Activated CD8-positive, alpha-beta memory T cell treated with anti-CD3 and anti-CD28 coated beads for 1 hour (primary cell): Measurements from ENCODE around the gene C9orf50.
A peak's percentile ranks its signal among the peaks of the same experiment; 100 is the strongest.
"Not testable (repeated sequence)": the region's sequence is repeated elsewhere in the genome, so short reads cannot be mapped to it uniquely, and the experiment has no call there.

Source experiments
- DNase-seq, 2 donors: peaks; one replicate each; pipeline ENCODE4 v3.0.0-alpha.2; 2020; ENCODE audit warnings: low read depth in 1 of 2; ENCODE audit errors: extremely low read depth in 1 of 2

The C9orf50 gene

GRCh38 chr9:129620669-129621295, at the start of gene C9orf50:
C9orf50 (minus strand) TSS chr9:129621101; CDS start chr9:129620574, 527 bp downstream.
- no peak for DNase-seq

GRCh38 chr9:129669946-129670345, 49.0 kb upstream of the C9orf50 start:
- no peak for DNase-seq

DNA sequence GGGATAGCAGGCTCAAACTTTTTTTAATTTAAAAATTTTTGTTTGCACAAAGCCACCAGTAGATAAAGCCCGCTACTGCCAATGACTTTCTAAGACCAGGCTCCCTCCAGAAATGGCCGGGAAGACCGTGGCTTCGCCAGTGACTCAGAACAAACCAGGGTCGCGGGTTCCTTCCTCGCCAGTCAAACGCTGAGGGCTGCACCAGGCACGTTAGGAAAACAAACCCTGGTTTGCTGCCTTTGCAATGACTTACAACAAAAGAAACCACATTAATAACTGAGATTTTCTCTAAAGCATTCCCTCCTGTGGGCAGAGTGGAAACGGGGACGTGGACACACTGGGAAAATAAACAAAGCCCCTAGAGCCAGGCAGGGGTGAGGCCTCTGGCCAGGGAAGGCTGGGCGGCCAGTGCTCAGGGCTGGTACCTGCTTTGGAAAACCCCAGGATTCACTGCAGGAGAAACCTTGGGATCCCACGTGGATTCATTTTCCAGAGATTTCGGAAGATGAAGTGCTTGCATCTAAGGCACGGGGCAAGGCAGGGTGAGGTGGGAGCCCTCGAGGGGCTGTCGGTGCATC, 48.3 kb upstream of the C9orf50 start:
- no peak for DNase-seq

GRCh38 chr9:129667850-129668249, 46.9 kb upstream of the C9orf50 start:
- no peak for DNase-seq

GRCh38 chr9:129667378-129667777, 46.5 kb upstream of the C9orf50 start:
- DNase-seq: no peak

DNA sequence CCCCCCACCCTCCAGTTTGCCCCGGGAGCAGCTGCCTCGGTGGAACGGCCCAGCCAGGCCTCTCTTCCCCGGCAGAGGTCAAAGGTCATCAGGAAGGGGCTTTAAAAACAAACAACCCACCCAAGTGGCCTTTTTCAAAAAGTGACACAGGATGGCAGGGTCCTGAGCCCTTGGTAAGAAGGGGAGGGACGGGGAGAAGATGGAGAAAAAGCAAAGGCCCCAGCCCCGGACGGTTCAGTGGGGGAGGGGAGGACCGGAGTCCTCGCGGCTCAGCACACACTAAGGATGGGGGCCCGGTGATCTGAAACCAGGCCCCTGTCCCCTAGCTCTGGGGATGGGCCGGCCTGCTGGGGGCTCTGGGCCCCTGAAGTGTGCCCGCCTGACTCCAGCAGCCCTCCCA, 45.7 kb upstream of the C9orf50 start:
- DNase-seq: no peak

- no peak for DNase-seq
These were observed 45.1 kb upstream of the C9orf50 start for GRCh38 chr9:129665814-129666520.

DNA sequence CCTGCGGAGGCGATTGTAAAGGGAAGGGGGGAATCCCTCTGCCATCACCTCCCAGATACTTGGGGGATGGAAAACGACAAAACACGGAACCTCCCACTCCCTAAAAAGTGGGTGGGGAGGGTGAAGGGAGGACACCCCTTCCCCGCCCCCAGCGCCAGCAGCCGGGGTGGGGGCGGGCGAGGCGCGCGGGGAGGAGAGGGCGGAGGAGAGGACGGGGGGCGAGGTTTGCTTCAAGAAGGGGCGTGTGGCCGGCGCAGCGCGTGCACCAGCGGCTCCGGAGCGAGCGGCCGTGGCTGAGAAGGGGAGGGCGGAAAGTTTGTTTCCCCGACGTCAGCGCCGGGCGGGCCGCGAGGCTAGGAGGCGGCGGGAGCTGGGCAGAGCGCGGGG, 44.5 kb upstream of the C9orf50 start, which contains the start of gene PRRX2:
Gene PRRX2 (plus strand): TSS at position 259 of the 387 bp plus-strand sequence. CDS start 221 bp downstream, outside the sequence.
- peak in 1 of 2 donors; percentile 19 for DNase-seq

- DNase-seq: no peak
These were observed 44.0 kb upstream of the C9orf50 start for GRCh38 chr9:129664746-129665388.

GRCh38 chr9:129662239-129662638, 41.3 kb upstream of the C9orf50 start:
- not testable (repeated sequence) for DNase-seq

- no peak for DNase-seq
These were observed 40.1 kb upstream of the C9orf50 start for GRCh38 chr9:129661029-129661428.

GRCh38 chr9:129656795-129657390, 36.0 kb upstream of the C9orf50 start:
- no peak for DNase-seq

GRCh38 chr9:129655696-129656095, 34.8 kb upstream of the C9orf50 start:
- DNase-seq: no peak

DNA sequence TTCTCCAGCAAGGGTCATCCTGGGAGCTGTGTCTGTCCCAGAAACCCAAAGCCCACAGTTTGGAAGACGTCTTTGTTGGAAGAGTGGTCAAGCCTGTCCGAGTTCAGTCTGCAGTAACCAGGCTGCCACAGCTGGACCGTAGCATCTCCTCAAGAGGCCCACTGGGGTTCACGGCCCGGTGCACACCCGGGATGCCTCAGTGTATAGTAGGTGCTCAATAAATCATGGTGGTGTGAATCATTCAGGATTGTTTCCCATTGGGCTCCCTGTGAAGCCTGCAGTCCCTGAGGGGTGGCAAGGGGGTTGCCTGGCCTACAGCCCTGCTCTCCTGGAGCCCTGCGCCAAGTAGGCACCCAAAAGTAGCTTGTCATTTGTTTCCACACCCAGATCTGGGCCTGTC, 34.3 kb upstream of the C9orf50 start:
- no peak for DNase-seq

GRCh38 chr9:129654554-129655040, 33.7 kb upstream of the C9orf50 start:
- no peak for DNase-seq

- DNase-seq: no peak
These were observed 33.1 kb upstream of the C9orf50 start for GRCh38 chr9:129653823-129654553.

- no peak for DNase-seq
These were observed 29.9 kb upstream of the C9orf50 start for GRCh38 chr9:129650680-129651235.

DNA sequence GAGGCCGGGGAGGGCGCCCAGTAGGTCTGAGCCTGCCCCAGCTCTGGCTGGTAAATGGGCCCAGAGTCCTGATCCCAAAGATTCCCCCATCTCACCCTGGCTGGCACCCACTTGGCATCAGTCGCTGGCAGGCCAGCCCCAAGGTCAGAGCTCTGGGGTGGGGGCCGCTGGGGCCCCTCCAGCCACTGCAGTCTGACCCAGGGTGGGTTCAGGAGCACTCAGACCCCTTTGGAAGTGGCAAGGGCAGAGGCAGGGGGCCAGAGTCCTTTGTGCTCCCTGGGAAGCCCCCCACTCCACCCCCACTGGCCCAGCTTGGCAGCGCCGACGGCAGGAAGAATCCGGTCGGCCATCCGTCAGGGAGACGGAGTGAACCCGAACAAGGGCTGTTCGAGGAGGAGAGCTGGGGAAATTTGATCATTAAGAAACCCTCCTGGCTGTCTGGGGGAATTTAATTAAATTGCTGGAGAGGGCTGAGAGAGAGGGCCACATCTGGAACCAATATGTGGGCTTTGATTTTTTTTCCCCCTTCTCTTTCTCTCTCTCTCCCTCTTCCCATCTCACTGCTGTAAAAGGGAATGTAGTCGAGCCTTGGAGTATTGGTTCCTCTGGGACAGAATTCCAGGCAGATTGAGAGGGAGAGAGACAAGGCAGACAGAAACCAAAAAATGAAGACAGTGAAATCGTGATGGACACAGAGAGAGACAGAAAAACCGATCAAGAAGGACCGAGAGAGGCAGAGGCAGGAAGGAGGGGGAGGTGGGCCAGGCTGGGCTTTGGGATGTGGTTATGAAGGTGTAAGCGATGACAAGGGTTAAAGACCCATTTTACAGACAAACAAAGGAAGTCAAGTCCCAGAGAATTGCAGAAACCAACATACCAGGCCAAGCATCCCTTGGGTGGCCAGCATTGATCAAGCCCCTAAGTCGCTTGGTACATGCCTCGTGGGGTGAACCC, 29.1 kb upstream of the C9orf50 start:
- DNase-seq: no peak

DNA sequence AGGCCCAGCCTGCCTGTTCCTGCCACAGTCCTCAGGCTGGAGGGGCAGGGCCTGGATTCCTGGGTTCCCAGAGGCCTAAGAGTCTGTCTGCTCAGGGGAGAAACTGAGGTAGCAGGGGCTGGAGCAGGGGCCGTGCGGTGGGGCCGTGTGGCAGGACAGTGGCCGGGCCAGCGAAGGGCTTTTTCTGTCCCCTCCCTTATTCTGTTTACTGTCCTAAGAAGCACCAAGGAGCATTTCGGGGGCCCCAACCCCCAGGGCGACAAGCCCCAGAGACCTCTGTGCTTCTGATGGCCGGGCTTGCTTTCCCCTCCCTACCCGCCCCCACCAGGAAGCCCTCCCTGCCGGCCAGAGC, 27.8 kb upstream of the C9orf50 start:
- no peak for DNase-seq
